Heart left ventricle (tissue), 16 donors: ENCODE measurements around the gene SYN1. TPM values are rescaled to one million over a fixed set of nuclear protein-coding genes. Genes with fewer than 3 reads are reported as not detected.
"Not testable (repeated sequence)": the region's sequence is repeated elsewhere in the genome, so short reads cannot be mapped to it uniquely, and the experiment has no call there.

Source experiments
- ATAC-seq, 4 donors: fragments of 200-7000 bp; cut with Tn5 transposase; one replicate each; pipeline ENCODE4 v1.9.1; 2020 to 2022; ENCODE audit warnings: moderate library complexity in 4 of 4, mild to moderate bottlenecking in 3 of 4, moderate number of reproducible peaks in 1 of 4
- DNase-seq, 5 donors: peaks; one replicate each; pipeline ENCODE4 v3.0.0-alpha.2; 2020
- H3K27ac ChIP-seq, 12 donors: fragments of 200-600 bp; sonication (generic) in 4 of 12; one replicate each; pipeline versions ENCODE4 v1.5.0 to v1.8.0; 2016 to 2022; ENCODE audit warnings: mild to moderate bottlenecking in 2 of 12
- H3K27me3 ChIP-seq, 9 donors: fragments of 200-600 bp; sonication (generic) in 2 of 9; one replicate each; pipeline versions ENCODE4 v1.5.1 to v1.8.0; 2016 to 2022; ENCODE audit warnings: mild to moderate bottlenecking in 3 of 9
- H3K36me3 ChIP-seq, 9 donors: fragments of 200-600 bp; sonication (generic) in 2 of 9; one replicate each; pipeline versions ENCODE4 v1.5.0 to v1.8.0; 2018 to 2022; ENCODE audit warnings: mild to moderate bottlenecking in 2 of 9
- H3K4me1 ChIP-seq, 12 donors: fragments of 200-600 bp; sonication (generic) in 4 of 12; one replicate each; pipeline versions ENCODE4 v1.5.0 to v1.8.0; 2016 to 2022; ENCODE audit warnings: mild to moderate bottlenecking in 3 of 12
- H3K4me3 ChIP-seq, 12 donors: fragments of 200-600 bp; sonication (generic) in 4 of 12; one replicate each; pipeline versions ENCODE4 v1.5.0 to v1.8.0; 2017 to 2022; ENCODE audit warnings: mild to moderate bottlenecking in 9 of 12, moderate library complexity in 4 of 12
- H3K9me3 ChIP-seq, 12 donors: fragments of 200-600 bp; sonication (generic) in 4 of 12; one replicate each; pipeline versions ENCODE4 v1.5.0 to v1.8.0; 2016 to 2022; ENCODE audit warnings: mild to moderate bottlenecking in 1 of 12
- POLR2A ChIP-seq, 2 donors: fragments of 450-650 bp; IDR thresholded peaks; one replicate each; pipeline ENCODE4 v1.6.1; 2017; ENCODE audit warnings: antibody characterized with exemption in 2 of 2, mild to moderate bottlenecking in 2 of 2, moderate library complexity in 2 of 2
- WGBS, 4 donors: extraction: QIAGEN DNeasy Blood & Tissue Kit in 2 of 4; methylation state at CpG; one replicate each; pipeline versions ENCODE4 v1.1.5 to v1.1.7; 2013 to 2018; 5-methylcytosine and 5-hydroxymethylcytosine counted together
- intact Hi-C, 10 donors: fragments of 100-400 bp; cut with DNase I; formaldehyde crosslinking; loops; one replicate each; pipeline versions ENCODE4 v1.11.1 to v1.14.2; 2022
- polyA plus RNA-seq, 2 donors: library from polyadenylated mRNA; stranded (reverse); fragments of 200-250 nt; gene quantifications; one replicate each; pipeline ENCODE4 v1.2.3, GENCODE V29; 2013
- total RNA-seq, 9 donors: library from RNA; depleted of rRNA in 2 of 9; stranded (reverse); fragments of >200 nt in 2 of 9; fragmentation: NEBNext Ultra II Directional in 3 of 9; extraction: Animal tissue kit (Norgen Biotek cat#: 25700) in 3 of 9; gene quantifications; one replicate each; pipeline versions ENCODE4 v1.1.0 to v1.2.4, GENCODE V29; 2016 to 2023
- TF ChIP-seq, protein P1 (sequence below), 12 donors: fragments of 200-600 bp; sonication (generic) in 4 of 12; IDR thresholded peaks; one replicate each; pipeline versions ENCODE4 v1.5.0 to v1.8.0; 2018 to 2022; ENCODE audit warnings: antibody characterized with exemption in 12 of 12, mild to moderate bottlenecking in 5 of 12
- donor health status: ischemic (EF 13 %, LVEDD 7.1; RV severe dilation, severe dysfunction).
- donor health status: healthy with polysubstance abuse.
- donor health status: DM: no; HTN: yes; CAD: no.
- donor health status: DM: no; HTN: no; CAD: no.
- donor health status: ischemic (EF 25% LVEDD 6.9; RV normal size, moderate dysfunction).
- donor health status: ischemic (EF 25% LVEDD 5.7; RV mildly dilated, moderate dysfunction).
- donor health status: healthy.
- donor health status: DM: yes; HTN: yes; CAD: no.
- donor health status: ischemic (EF 35%, LVEDD 5.7; RV mildly dilated, moderate dysfunction).
- donor health status: nonischemic (EF 11% LVEDD 7.7; RV severe dilation, severe dysfunction).
- donor health status: DM: yes; HTN: yes; CAD: no.
- donor health status: PGD.
- donor health status: ischemic (EF 29% LVEDD 5.4; RV normal size, mild dysfunction).
- donor health status: nonischemic (EF 23%, LVEDD 6.1; RV moderate dilation, normal function).

Gene SYN1
- total and polyA plus RNA-seq, 11 donors, result 7.1 to 20.5 (median 11.3) TPM

DNA sequence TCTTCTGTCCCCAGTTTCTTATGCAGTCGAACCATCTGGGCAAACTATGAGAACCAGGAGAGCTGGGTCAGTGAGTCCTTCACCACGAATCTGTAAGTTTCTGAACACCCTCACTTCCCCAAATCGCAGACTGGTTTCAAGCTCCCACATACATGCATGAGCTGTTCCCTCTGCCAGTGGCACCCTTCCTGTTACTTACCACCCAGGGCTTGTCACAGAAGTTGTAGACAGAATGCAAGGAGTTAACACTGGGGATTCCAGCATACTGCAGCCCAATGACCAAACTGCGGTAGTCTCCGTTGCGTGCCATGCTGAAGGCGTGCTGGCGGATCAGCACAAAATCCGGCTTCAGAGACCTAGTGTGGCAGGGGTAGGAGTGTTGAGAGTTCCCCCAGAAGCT, 14.6 kb downstream of the SYN1 start:
- TF ChIP-seq POLR2A (IDR thresholded peaks at IDR 0.05), result no peak
- TF ChIP-seq, protein P1, sequence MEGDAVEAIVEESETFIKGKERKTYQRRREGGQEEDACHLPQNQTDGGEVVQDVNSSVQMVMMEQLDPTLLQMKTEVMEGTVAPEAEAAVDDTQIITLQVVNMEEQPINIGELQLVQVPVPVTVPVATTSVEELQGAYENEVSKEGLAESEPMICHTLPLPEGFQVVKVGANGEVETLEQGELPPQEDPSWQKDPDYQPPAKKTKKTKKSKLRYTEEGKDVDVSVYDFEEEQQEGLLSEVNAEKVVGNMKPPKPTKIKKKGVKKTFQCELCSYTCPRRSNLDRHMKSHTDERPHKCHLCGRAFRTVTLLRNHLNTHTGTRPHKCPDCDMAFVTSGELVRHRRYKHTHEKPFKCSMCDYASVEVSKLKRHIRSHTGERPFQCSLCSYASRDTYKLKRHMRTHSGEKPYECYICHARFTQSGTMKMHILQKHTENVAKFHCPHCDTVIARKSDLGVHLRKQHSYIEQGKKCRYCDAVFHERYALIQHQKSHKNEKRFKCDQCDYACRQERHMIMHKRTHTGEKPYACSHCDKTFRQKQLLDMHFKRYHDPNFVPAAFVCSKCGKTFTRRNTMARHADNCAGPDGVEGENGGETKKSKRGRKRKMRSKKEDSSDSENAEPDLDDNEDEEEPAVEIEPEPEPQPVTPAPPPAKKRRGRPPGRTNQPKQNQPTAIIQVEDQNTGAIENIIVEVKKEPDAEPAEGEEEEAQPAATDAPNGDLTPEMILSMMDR (IDR thresholded peaks at IDR 0.05), result no peak
- Histone ChIP-seq H3K27ac (no peak overlapping the region), H3K4me3 (no peak overlapping the region), H3K27me3 (peaks cover 0 to 8% (median 0%) of the 10 kb centered on the region in 9 donors), H3K4me1 (no peaks in the 10 kb centered on the region), H3K9me3 (peaks cover 0 to 8% (median 0%) of the 10 kb centered on the region in 12 donors), H3K36me3 (no peaks in the 10 kb centered on the region)
- DNase-seq (no peak), ATAC-seq (no peak)
- intact Hi-C loops, result no loop called here
- 49 to 66% (median 63%) methylated on average over 9 of the region's 9 CpGs for WGBS, 4 donors

DNA sequence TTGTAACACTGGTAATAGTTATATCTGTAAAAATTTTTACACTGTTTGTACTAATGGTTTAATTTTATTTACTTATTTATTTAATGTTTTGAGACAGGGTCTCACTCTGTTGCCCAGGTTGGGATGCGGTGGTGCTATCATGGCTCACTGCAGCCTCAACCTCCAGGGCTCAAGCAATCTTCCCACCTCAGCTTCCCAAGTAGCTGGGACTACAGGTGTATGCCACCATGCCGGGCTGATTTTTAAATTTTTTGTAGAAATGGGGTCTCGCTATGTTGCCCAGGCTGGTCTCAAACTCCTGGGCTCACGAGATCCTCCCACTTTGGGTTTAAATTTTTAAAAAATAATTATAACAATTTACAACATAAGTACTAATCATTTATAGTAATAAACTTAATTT, 16.5 kb downstream of the SYN1 start:
- H3K4me3 ChIP-seq, H3K27me3 ChIP-seq, DNase-seq, H3K36me3 ChIP-seq, H3K4me1 ChIP-seq, H3K27ac ChIP-seq, ATAC-seq, intact Hi-C loops: not testable (repeated sequence)
- 93 to 96% (median 94%) methylated on average over 4 of the region's 4 CpGs for WGBS, 4 donors
- peaks cover 0 to 20% (median 0%) of the 10 kb centered on the region in 12 donors for H3K9me3 ChIP-seq

DNA sequence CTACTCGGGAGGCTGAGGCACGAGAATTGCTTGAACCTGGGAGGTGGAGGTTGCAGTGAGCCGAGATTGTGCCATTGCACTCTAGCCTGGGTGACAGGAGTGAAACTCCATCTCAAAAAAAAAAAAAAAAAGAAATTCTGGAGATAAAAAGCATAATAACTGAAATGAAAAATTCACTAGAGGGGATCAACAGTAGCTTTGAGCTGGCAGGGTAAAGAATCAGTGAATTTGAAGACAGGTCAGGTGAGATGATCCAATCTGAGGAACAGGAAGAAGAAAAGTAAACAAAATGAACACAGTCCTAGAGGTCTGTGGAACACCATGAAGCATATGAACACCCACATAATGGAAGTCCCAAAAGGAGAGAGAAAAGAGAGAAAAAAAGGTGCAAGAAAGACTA, 22.4 kb downstream of the SYN1 start:
- Histone ChIP-seq H3K27me3 (peaks cover 0 to 3% (median 0%) of the 10 kb centered on the region in 9 donors), H3K36me3 (no peaks in the 10 kb centered on the region), H3K4me3 (no peak overlapping the region), H3K4me1 (peaks cover 0 to 8% (median 0%) of the 10 kb centered on the region in 12 donors), H3K9me3 (peaks cover 0 to 42% (median 9%) of the 10 kb centered on the region in 12 donors), H3K27ac (no peak overlapping the region)
- WGBS, 4 donors, result 82 to 94% (median 83%) methylated on average over 3 of the region's 3 CpGs
- intact Hi-C loops, result no loop called here
- TF ChIP-seq, protein P1 (IDR thresholded peaks at IDR 0.05), result no peak
- TF ChIP-seq POLR2A (IDR thresholded peaks at IDR 0.05), result no peak
- ATAC-seq, result no peak
- no peak for DNase-seq

DNA sequence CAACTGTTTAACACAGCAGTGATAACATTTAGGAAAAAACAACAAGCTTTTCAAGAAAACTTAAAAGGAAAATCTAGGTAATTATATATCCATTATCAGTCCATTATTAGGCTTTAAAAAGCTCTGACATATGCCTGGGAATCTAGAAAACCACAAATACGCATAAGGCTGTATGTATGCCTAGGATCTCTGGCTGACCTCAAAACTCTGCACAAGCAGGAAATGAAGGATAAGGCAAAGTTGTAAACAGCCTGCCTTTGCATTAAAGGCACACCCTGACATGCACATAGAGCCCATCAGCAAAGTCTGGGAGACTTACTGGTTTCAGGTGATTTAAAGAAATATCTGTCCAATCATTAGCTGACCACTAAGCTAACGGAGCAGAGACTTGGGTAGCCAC, 23.4 kb downstream of the SYN1 start:
- 67 to 87% (median 74%) methylated on average over 2 of the region's 2 CpGs for WGBS, 4 donors
- DNase-seq (no peak), ATAC-seq (no peak)
- intact Hi-C loops, result no loop called here
- Histone ChIP-seq H3K27me3 (no peaks in the 10 kb centered on the region), H3K36me3 (no peaks in the 10 kb centered on the region), H3K4me1 (peaks cover 0 to 8% (median 0%) of the 10 kb centered on the region in 12 donors), H3K9me3 (peaks cover 0 to 42% (median 9%) of the 10 kb centered on the region in 12 donors), H3K4me3 (no peak overlapping the region), H3K27ac (peak overlapping the region in 4 of 12 donors; percentile 18 to 38 (median 30))
- TF ChIP-seq POLR2A (IDR thresholded peaks at IDR 0.05), result no peak
- TF ChIP-seq, protein P1 (IDR thresholded peaks at IDR 0.05), result no peak

DNA sequence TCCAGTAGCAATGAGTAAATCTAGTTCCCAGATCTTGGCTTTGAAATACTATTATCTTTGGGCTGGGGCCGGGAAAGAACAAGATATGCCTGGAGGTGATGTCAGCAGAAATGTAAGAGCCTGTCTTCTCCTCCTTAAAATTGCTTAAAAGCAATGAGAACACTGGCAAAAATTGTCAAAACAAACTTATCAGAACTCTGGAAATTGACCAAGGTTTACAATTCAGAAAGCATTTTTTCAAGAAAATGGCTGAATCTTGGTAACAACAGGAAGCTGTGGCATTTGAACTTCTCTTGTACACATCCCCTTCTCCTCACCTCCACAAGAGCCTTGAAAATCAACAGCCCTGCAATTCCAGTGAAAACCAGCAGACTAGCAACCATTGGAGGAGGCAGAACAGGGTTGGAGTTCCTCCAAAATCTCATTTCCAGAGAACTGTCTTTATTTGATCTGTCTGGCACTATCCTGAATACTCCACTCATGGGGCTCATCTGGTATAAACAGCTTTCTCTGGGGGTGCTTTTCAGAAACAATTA, 23.9 kb downstream of the SYN1 start:
- TF ChIP-seq POLR2A (IDR thresholded peaks at IDR 0.05), result no peak
- TF ChIP-seq, protein P1 (IDR thresholded peaks at IDR 0.05), result no peak
- H3K27ac ChIP-seq, result peak overlapping the region in 4 of 12 donors; percentile 18 to 38 (median 30)
- H3K36me3 ChIP-seq, result no peaks in the 10 kb centered on the region
- H3K9me3 ChIP-seq, result peaks cover 0 to 42% (median 9%) of the 10 kb centered on the region in 12 donors
- no peak for DNase-seq
- intact Hi-C loops, result no loop called here
- no peak overlapping the region for H3K4me3 ChIP-seq
- peak in 3 of 4 donors; percentile 61 to 69 (median 69) for ATAC-seq
- WGBS, 4 donors, result 34 to 50% (median 38%) methylated on average over 1 of the region's 1 CpG
- H3K4me1 ChIP-seq, result peaks cover 0 to 8% (median 0%) of the 10 kb centered on the region in 12 donors
- H3K27me3 ChIP-seq, result no peaks in the 10 kb centered on the region
